ENCODE results near the gene PRODH2. TPM values are rescaled to one million over a fixed set of nuclear protein-coding genes. Genes with fewer than 3 reads are reported as not detected.

Gene PRODH2
- total and polyA plus RNA-seq, 2 of the 13 experiments (the other 11 are each of a cell fraction or from before 2014, with no cell fraction given) = 86.7 to 118 TPM

DNA sequence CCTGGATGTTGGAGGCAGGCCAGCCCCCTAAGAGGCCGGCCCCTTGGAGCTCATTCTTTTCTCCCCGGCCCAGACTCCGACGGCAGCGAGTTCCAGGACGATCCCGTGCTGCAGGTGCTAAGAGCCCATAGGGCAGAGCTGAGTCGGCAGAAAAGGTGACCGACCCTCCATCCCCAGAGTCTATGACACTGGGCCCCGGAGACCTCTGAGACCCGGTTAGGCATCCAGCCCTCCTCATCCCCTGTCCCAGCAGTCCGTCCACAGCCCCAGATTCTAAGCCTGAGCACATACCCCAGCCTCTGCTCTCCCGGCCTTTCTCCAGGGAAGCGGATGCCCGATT lies 44.6 kb downstream of the PRODH2 start (continued):
- TF ChIP-seq, protein P1, sequence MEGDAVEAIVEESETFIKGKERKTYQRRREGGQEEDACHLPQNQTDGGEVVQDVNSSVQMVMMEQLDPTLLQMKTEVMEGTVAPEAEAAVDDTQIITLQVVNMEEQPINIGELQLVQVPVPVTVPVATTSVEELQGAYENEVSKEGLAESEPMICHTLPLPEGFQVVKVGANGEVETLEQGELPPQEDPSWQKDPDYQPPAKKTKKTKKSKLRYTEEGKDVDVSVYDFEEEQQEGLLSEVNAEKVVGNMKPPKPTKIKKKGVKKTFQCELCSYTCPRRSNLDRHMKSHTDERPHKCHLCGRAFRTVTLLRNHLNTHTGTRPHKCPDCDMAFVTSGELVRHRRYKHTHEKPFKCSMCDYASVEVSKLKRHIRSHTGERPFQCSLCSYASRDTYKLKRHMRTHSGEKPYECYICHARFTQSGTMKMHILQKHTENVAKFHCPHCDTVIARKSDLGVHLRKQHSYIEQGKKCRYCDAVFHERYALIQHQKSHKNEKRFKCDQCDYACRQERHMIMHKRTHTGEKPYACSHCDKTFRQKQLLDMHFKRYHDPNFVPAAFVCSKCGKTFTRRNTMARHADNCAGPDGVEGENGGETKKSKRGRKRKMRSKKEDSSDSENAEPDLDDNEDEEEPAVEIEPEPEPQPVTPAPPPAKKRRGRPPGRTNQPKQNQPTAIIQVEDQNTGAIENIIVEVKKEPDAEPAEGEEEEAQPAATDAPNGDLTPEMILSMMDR (CRISPR knock-in tag; IDR thresholded peaks at IDR 0.05) = no peak
- TF ChIP-seq SAP130 (CRISPR knock-in tag; IDR thresholded peaks at IDR 0.05; ENCODE audit: low read depth) = no peak
- TF ChIP-seq, protein P2, sequence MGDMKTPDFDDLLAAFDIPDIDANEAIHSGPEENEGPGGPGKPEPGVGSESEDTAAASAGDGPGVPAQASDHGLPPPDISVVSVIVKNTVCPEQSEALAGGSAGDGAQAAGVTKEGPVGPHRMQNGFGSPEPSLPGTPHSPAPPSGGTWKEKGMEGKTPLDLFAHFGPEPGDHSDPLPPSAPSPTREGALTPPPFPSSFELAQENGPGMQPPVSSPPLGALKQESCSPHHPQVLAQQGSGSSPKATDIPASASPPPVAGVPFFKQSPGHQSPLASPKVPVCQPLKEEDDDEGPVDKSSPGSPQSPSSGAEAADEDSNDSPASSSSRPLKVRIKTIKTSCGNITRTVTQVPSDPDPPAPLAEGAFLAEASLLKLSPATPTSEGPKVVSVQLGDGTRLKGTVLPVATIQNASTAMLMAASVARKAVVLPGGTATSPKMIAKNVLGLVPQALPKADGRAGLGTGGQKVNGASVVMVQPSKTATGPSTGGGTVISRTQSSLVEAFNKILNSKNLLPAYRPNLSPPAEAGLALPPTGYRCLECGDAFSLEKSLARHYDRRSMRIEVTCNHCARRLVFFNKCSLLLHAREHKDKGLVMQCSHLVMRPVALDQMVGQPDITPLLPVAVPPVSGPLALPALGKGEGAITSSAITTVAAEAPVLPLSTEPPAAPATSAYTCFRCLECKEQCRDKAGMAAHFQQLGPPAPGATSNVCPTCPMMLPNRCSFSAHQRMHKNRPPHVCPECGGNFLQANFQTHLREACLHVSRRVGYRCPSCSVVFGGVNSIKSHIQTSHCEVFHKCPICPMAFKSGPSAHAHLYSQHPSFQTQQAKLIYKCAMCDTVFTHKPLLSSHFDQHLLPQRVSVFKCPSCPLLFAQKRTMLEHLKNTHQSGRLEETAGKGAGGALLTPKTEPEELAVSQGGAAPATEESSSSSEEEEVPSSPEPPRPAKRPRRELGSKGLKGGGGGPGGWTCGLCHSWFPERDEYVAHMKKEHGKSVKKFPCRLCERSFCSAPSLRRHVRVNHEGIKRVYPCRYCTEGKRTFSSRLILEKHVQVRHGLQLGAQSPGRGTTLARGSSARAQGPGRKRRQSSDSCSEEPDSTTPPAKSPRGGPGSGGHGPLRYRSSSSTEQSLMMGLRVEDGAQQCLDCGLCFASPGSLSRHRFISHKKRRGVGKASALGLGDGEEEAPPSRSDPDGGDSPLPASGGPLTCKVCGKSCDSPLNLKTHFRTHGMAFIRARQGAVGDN (CRISPR knock-in tag; IDR thresholded peaks at IDR 0.05) = no peak
- no peak for TF ChIP-seq ZNF558 (CRISPR knock-in tag; IDR thresholded peaks at IDR 0.05; ENCODE audit: borderline replicate concordance)

DNA sequence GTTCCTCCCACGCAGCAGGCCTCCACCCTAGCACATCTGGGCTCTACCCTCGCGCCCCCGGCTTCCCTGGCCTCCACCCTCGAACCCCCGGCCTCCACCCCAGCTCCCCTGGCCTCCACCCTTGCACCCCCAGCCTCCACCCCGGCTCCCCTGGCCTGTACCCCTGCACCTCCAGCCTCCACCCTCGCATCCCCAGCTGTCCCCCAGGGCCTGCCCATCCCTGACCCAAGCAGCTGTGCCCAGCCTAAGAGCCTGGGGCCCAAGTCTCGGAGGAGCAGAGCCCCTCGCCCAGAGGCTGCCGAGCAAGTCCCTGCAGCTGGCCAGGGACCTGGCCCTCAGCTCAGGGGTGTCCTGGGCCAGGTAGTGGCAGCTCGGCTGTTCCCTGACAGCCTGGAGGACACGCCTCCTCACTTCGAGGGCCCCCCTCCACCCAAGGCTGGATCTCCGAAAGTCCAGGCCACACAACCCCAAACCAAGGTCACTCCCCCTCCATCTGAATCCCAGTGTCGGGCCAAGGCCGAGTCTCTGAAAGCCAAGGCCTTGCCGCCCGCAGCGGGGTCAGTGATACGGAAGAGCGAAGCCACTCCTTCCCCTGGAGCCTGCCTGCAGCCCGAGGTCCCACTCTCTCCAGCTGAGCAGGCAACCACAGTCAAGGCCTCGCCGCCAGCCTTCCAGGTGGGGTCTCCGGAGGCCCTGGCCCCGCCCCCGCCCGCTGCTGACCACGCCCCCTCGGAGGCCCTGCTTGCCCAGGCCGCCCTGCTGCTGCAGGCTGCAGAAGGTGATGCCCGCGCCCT lies 45.2 kb downstream of the PRODH2 start:
- no peaks in the 10 kb centered on the region for H3K9me3 ChIP-seq (ENCODE audit: low read length)
- DNase-seq (ENCODE audit: low spot score) = peak; percentile 43
- no peak for FAIRE-seq
- ChIA-PET POLR2A (interaction anchor here (1.0 to 1.1 kb wide), 3 partner anchors 9 to 19 kb away, joined by 3 to 6 read pairs (median 3); partner anchors contain the start of gene LIN37), CTCF (ENCODE audit: low intra/inter-chr PET ratio, low total read pairs) (no interaction called here)
- no peak overlapping the region for H3K9ac ChIP-seq (ENCODE audit: insufficient read depth, low read depth, low read length)
- H3K4me3 ChIP-seq (replicated peaks in 1 of 3; ENCODE audit: insufficient read depth in 1 of 3, low read depth in 2 of 3, low read length in 3 of 3) = no peak overlapping the region
- peaks cover 20% of the 10 kb centered on the region; the same call in 1 of the 2 replicates for H3K4me1 ChIP-seq (ENCODE audit: insufficient read depth, low read length)
- H3K79me2 ChIP-seq (ENCODE audit: insufficient read depth, low read length) = no peaks in the 10 kb centered on the region
- no peak overlapping the region for H3K4me2 ChIP-seq (ENCODE audit: low read depth, low read length)
- H3K36me3 ChIP-seq (replicated peaks in 1 of 2; ENCODE audit: control insufficient read depth in 1 of 2, insufficient read depth in 2 of 2, low read length in 2 of 2) = peaks cover 3 to 8% of the 10 kb centered on the region in 2 experiments; a peak in 3 of 5 replicates
- no peaks in the 10 kb centered on the region for H3K27me3 ChIP-seq (ENCODE audit: control insufficient read depth in 1 of 2, insufficient read depth in 2 of 2, low read length in 2 of 2)
- ATAC-seq = peak; percentile 90
- in situ Hi-C loops (cut with HindIII; ENCODE audit: extremely low pct_ligation_motif_present, low pct_unique_long_range_greater_than_20kb) = no loop called here
- H2AFZ ChIP-seq (ENCODE audit: low read length) = no peak overlapping the region
- no TSS peak for BruUV-seq (replicated peaks)
- H4K20me1 ChIP-seq (ENCODE audit: insufficient read depth, low read length) = no peaks in the 10 kb centered on the region
- intact Hi-C loops (cut with micrococcal nuclease; ENCODE audit: unreplicated experiment) = no loop called here
- H3K27ac ChIP-seq (ENCODE audit: extremely low read length, insufficient read depth, low read length) = peak overlapping the region; percentile 14
- WGBS (ENCODE audit: low lambda C conversion rate) = 87% methylated on average over 15 of the region's 34 CpGs
- TF ChIP-seq, protein P3, sequence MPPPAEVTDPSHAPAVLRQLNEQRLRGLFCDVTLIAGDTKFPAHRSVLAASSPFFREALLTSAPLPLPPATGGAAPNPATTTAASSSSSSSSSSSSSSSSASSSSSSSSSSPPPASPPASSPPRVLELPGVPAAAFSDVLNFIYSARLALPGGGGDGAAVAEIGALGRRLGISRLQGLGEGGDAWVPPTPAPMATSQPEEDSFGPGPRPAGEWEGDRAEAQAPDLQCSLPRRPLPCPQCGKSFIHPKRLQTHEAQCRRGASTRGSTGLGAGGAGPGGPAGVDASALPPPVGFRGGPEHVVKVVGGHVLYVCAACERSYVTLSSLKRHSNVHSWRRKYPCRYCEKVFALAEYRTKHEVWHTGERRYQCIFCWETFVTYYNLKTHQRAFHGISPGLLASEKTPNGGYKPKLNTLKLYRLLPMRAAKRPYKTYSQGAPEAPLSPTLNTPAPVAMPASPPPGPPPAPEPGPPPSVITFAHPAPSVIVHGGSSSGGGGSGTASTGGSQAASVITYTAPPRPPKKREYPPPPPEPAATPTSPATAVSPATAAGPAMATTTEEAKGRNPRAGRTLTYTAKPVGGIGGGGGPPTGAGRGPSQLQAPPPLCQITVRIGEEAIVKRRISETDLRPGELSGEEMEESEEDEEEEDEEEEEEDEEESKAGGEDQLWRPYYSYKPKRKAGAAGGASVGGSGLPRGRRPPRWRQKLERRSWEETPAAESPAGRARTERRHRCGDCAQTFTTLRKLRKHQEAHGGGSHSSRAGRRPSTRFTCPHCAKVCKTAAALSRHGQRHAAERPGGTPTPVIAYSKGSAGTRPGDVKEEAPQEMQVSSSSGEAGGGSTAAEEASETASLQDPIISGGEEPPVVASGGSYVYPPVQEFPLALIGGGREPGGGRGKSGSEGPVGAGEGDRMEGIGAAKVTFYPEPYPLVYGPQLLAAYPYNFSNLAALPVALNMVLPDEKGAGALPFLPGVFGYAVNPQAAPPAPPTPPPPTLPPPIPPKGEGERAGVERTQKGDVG (CRISPR knock-in tag; IDR thresholded peaks at IDR 0.05; ENCODE audit: borderline replicate concordance) = peak; percentile 81; the same call in 1 of the 2 replicates
- TF ChIP-seq KLF12 (CRISPR knock-in tag; IDR thresholded peaks at IDR 0.05; ENCODE audit: borderline replicate concordance) (no peak), ELF1 (CRISPR knock-in tag; IDR thresholded peaks at IDR 0.05) (peak; percentile 72), ZSCAN25 (CRISPR knock-in tag; IDR thresholded peaks at IDR 0.05) (no peak)
